Measurements from ENCODE around the gene EIF3I.

EIF3I gene

DNA sequence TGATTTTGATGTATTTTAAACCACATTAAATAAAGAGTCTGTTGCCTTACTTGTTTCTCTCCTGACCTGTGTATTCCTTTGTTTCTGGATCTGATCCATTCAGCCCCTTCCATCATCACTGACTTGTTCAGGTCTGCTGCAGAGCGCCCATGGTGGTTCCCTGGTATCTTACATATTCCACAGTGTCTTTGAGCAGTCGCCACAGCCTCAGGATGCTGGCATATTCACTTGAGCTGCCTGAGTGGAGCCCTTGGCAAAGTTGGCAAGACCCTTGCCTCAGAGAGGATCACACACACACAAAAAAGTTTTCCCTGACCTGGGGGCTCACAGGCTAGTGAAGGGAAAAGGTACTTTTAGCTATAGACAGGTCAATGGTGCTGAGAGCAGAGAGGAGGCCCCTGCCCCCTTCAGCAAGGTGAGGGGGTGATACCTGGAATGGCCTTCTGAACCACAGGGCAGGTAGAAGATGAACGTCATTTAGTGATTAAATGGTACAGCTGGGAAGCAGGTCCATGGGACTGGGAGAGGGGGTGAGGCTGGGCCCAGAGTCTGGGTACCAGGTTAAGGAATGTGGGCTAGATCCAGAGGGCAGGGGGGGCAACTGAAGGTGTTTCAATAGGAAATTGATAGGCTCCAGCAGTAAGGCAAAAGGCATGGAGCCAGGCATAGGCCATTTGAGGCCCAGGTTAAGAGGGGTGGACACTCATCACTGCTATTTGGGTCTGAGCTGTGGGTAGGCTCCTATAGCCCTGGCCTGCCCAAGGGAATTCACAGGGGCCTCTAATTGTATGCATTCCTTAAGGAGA is 23.8 kb upstream of the EIF3I start:
- no peak for DNase-seq (ENCODE audit: low spot score)

DNA sequence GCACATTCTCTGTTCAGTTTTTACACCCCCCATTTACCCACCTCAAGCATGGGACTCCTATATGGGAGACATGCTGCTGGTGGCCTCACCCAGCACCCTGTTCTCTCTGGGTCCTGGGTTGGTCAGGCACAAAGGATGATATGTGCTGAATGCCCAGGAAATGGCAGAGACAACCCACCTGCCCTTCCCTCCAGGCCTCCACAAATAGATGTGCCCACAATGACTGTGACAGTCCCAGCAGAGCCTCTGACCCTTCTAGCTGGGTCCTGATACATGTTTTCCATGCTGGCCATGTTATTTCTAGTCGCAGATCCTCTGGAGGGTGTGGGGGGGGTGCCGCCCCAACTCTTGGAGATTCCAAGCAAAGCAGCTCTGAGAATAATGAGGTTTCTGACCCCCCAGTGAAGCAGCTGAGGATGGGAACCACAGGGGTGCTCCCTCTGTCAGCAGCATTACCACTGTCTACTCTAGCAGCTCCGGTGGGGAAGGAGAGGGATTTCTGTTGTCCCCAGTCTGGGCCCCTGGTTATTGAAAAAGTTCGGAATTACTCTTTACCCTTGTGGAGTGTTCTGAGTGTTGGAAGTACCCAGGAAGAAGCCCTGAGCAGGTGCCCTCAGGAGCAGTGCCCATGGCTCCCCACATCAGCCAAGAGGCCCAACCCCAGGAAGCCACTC is 23.0 kb upstream of the EIF3I start:
- DNase-seq (ENCODE audit: low spot score), result no peak

DNA sequence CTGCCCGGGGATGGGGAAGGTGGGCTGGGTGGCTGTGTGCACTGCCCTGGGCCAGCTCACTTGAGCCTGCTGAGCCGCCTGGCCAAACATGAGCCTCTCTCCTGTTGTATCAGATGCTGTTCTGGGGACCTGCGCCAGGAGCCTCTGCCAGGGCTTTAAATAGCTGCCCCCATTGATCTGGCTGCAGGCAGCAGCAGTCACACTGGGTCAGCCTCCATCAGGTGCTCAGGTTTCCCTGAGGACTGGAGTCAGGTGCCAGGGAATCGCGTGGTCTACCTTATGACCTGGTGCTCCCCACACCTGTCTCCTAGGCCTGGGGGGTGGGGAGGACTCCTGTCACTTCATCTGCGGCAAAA is 22.5 kb upstream of the EIF3I start:
- no peak for DNase-seq (ENCODE audit: low spot score)

DNA sequence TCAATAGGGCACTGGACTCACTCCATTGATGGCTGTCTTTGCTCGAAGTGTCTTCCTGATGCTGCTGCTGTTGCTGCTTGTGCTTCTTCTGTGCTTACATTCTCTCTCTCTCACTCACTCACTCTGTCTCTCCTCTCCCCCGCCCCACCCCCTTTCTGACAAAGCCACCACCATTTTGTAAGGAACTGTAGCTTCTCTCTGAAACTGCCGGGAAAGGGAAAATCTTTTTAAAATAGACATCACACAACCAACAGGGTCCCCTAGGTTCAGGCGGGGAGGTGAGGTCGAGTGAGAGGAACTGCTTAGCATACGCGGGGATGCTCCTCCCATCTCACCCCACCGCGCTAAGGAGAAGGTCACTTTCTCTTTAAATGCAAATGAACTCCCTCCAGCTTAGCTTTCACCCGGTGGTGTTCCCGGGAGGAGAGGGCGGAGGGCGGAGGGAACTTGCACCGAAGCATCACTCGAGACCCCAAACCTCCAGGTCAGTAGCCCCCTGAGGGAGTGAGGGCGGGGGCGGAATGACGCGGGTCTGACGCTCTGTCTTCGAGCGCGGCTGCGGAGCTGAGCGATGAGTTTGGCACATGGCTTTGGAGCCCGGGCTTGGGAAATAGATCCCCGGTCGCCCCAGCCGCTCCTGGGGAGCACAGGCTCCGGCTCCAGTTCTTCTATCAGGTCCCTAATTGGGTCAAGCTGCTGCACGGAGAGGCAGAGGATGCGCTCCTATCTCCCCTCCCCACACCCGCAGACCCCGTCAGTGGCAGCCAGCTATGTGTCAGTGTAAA is 21.8 kb upstream of the EIF3I start, which contains the start of gene CCDC28B:
Gene CCDC28B, plus strand, starts transcription at position 370 of the 785 bp plus-strand sequence. CDS start 1,341 bp downstream, outside the sequence.
- peak; percentile 61 for DNase-seq (ENCODE audit: low spot score)

DNA sequence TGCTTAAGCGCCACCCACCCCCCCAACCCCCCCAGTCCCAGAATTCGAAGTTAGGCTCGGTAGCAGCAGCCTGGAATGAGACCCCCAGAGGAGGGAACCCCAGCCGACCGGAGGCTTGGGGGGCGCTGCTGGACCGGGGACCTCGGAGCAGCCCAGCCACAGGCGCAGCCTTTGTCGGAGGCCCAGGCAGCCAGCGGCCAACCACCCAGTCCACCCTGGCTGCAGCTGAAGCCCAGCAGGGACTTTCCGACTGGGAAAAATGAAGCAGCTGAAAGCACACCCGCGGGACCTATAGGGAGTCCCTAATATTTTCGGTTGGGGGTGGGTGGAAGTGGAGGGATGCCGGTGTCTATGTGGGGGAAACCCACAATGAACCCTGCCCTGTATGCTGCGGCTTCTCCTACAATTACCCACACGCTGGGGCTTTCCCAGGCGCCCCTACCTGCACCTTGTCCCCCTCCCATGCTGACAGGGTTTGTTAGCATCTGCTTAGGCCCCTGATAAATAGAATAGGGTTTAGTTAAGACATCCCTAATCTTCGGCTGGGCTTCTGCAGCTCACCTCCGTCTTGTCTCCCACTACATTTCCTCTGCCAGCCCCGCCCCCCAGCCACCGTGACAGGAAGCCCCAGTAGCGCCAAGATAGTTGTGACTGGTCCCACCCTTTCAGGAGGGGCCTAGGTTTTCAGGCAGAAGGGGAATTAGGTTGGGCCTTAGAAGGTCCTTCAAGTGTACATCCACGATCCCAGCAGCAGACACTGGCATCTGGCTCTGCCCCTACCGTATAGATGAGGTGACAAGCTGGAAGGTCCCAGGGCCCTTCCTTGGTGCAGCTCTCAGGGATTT is 21.0 kb upstream of the EIF3I start:
- no peak for DNase-seq (ENCODE audit: low spot score)

DNA sequence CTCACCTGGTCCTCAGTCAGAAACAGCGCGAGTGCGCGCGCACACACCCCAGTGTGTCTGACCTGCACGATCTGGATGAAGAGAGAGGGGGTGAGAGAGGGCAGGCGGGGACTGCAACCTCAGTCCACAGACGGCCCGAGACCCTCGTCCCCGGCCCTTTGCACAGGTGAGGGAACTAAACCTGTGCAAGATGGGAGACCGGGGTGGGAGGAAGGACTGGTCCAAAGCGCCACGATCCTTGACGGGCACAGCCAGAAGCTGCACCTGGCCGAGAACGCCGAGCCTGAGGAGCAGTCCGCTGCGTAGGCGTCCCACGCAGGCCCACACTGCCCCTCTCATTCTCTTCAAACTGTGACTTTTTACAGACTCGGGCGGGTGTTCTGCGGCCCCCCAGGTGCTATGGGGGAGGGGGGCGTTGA is 17.3 kb upstream of the EIF3I start:
- no peak for DNase-seq (ENCODE audit: low spot score)

DNA sequence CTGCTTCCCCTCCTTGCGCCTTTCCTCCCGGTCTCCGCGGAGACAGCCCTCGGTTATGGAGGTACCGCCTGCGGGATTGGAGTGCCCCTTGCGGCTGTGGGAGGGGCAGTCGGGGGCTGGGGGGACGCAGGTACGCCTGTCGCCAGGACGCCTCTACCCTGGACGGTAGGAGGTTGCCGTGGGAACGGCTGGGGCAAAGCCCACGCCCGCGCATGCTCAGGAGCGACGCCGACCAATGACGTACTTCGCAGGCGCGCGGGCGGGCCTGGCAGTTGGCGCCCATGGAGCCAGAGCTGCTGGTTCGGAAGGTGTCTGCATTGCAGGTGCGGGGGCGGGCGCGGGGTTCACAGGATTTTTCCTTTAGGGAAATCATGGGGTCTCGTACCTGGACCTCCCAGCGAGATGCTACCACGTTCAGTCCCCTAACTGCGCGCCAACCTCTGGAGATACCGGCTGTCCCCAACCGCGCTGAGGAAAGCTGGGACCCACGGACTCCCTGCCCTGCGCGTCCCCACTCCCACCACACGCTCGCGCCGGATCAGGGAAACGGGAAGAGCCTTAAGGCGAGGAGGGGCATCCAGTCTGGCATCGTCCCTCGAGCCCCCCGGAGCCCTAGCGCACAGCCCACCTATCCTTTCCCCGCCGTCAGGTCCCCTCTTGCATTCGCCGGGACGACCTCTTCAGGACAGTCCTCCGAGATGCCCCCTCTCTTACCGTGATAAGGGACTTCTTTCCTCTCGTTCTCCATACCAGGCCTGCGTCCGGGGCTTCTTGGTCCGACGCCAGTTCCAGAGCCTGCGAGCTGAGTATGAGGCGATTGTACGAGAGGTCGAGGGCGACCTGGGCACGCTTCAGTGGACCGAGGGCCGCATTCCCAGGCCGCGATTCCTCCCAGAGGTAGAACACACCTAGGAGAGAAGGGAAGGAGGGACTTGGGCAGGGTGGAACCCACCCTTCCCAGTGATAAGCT is 16.5 kb upstream of the EIF3I start, which contains the start of gene IQCC:
Gene IQCC, plus strand, starts transcription at position 271 of the 970 bp plus-strand sequence. Its CDS starts 11 bp downstream, at position 282.
- peak; percentile 88 for DNase-seq (ENCODE audit: low spot score)

DNA sequence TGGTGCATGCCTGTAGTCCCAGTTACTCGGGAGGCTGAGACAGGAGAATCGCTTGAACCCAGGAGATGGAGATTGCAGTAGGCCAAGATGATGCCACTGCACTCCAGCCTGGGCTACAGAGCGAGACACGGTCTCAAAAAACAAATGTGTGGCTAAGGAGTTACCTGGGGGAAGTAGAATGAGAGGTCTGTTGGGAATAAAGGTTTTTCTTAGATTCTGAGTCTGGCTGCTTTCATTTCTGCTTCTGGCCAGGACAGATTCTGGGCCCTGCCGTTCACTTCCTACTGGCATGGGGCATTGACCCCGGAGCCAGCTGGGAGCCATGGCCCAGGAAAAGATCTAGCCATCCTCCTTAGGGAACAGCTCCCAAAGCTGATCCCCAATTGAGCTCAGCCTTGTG is 13.7 kb upstream of the EIF3I start:
- DNase-seq (ENCODE audit: low spot score), result no peak

DNA sequence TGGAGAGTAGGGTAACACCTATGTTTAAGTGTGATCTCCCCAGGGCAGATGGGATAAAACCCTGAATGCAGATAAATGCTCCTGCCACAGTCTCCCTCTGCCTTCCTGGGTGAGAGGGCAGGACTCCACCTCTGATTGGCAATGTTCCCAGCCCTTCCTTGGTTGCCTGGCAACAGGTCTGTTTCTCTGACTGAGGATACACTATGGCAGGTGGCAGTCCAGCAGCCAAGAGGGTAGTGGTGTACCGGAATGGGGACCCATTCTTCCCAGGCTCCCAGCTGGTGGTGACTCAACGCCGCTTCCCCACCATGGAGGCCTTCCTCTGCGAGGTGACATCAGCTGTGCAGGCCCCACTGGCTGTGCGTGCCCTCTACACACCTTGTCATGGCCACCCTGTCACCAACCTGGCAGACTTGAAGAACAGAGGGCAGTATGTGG is 13.3 kb upstream of the EIF3I start, which contains the start of gene DCDC2B:
Gene DCDC2B, plus strand, starts transcription at position 199 of the 438 bp plus-strand sequence. Its CDS starts 5 bp downstream, at position 204.
- DNase-seq (ENCODE audit: low spot score), result peak; percentile 68

DNA sequence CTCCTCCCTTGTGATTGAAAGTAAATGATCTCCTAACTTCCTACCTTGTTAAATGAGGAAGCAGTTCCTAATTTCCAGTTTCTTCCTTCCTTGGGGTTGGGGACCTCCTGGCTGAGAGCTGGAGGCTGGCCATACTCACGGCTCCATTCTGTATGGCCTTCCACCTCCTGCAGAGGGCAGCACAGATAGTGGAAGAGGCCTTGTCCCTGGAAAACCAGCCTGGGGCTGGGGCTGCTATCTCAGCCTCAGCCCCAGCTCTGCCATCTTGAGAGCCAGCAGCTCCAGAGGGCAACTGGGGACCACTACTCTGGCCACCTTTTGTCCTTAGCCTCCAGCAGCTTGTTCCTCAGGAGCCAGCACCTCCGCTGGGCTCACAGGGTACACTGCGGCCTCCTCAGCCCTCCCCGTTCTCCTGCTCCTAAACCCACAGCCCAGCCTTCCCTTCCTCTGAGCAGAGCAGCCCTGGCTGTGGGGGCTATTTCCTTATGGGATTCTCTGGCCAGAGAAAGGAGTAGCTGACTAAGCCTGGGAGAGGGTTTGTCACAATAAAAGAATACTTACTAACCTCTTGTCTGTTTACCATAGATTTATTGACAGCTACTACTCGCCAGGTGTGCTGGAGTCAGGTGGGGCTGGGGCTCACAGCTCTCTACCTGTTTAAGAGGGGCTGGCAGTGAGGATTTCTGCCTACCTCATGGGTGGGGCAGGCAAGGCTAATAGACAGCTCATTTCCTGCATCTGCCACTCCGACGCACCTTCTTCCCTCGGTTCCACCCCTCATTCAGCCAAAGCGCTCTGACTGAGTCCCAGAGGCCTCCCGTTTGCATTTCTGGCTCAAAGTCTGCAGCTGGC is 6.4 kb upstream of the EIF3I start:
- DNase-seq (ENCODE audit: low spot score), result peak; percentile 39

DNA sequence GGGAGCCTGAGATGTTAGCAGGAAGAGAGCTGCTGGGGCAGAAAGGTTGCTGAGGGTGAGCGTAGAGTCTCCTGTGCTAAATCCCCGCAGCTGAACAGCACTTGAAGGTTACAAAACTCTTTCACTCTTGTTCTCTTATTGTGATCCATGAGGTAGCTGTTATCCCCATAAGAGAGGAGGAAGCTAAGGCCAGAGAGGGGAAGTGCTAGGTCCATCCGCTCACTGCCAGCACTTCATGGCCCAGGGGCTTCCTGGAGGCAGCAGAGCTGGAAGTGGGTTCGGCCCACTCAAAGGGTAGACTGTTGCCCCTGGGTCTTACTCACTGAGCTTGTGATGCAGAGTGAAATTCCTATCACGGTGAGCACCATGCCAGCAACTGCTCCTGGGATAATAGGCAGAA is 5.6 kb upstream of the EIF3I start:
- no peak for DNase-seq (ENCODE audit: low spot score)

DNA sequence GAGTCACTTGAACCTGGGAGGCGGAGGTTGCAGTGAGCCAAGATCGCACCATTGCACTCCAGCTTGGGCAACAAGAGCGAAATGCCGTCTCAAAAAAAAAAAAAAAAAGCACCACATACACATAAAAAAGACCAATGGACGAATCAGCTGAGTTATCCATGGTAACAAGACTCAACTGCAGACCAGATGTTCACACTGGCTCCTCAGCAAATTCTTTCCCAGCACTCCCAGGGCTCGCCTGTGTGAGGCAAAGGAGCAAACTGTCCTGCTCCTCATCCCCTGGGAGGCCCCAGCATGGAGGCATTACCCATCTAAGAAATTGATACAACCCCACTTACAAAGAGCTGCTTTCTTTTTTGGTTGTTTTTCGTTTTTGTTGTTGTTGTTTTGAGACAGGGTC is 3.2 kb upstream of the EIF3I start:
- DNase-seq (ENCODE audit: low spot score), result no peak

DNA sequence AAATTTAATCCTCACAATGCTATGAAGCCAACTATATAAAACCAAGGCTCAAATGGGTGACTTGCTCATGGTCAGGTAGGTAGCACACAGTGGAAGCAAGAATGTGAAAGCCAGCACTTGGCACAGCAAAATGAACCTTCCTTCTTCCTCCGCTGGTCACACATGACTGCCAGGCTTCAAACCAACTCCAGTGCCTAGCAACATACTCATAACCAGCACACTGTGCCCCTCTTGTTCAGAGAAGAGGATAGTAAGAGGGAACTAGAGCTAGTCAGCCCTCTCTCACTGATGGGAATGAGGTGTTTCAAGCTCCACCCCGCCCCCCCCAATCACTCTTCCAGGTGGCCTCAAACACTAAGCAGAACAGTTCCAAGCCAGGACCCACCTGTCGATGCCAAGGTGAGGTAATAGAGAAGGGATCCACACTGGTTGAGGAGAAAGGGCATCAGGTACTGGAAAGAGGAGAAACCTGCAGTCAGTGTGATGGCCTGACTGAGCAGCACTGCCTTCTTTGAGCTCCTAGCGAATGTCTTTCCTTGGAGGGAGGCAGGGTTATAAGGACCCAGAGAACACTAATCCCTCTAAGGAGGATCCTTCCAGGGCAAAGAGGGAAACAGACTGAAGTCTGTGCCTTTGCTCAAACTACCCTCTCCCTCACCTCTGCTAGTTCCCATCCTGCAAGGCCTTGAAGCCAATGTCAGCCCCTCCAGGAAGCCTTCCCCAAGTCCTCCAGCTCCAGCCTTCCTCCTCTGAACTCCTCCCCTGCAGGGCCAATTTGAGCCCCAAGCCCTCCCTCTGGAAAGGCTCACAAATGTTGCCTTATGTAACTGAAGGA is 1.2 kb upstream of the EIF3I start:
- DNase-seq (ENCODE audit: low spot score), result no peak

DNA sequence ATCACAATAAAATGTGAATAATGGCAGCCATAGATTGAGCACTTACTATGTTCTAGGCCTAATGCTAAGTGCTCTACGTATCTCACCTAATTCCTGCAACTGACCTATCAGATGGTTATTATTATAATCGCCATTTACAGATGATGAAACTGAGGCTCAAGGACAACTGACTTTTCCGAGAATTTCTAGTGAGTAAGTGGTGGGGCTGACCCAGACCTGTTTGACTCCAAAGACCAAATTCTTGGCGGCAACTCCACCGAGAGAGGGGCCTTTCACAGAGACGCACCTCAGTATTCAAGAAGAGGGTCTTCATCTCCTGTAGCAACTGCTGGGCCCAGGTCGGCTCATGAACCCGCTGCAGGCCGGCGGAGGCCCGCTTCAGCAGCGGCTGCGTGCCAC is 627 bp upstream of the EIF3I start:
- DNase-seq (ENCODE audit: low spot score), result no peak

DNA sequence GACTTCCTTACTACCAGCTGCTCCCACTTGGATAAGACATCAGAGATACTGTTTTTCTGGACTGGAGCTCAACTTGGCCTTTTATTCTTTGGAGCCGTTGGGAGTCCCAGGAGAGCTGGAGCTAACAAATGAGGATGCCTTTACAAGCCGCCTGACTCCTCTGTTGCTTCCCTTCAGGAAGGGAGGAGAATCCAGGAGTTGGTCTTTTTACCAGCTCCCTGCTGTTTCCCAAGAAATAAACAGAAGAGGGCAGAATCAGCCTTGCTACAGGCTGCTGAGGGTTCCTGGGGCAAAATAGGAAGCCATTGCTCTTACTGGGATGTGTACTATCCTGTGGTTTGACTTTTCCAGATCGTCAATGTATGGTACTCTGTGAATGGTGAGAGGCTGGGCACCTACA is 1.5 kb downstream of the EIF3I start:
- no peak for DNase-seq (ENCODE audit: low spot score)

DNA sequence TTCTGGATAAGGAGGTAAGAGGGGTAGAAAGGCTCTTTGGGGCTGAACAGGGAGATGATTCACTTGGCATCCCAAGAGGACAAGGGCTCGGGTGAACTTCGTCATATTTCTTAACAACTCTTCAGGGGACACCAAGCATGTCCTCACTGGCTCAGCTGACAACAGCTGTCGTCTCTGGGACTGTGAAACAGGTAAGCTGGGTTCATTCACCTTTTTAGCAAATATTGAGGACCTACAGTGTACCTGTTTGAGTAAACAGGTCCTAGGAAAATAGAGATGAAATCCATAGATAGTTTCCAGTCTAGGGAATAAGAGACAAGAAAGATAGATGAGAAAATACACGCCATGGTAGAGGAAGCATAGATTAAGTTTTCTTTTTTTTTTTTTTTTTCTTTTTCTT is 2.1 kb downstream of the EIF3I start:
- DNase-seq (ENCODE audit: low spot score), result no peak

DNA sequence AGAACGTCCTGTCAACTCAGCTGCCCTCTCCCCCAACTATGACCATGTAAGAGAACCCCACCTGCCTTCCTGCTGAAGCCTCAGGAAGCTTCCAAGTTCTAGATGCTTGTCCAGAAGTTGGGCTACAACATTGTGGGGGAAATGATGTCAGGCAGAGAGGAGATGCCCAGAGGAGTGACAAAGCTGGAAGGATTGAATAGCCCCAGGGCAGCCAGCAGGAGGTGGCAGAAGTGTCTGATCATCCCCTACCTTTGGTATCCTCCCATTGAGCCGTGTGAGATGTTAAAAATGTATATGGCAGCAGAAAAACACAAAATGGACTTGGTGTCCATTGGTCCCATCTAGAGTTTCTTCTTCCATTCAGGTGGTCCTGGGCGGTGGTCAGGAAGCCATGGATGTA is 6.6 kb downstream of the EIF3I start:
- DNase-seq (ENCODE audit: low spot score), result no peak

DNA sequence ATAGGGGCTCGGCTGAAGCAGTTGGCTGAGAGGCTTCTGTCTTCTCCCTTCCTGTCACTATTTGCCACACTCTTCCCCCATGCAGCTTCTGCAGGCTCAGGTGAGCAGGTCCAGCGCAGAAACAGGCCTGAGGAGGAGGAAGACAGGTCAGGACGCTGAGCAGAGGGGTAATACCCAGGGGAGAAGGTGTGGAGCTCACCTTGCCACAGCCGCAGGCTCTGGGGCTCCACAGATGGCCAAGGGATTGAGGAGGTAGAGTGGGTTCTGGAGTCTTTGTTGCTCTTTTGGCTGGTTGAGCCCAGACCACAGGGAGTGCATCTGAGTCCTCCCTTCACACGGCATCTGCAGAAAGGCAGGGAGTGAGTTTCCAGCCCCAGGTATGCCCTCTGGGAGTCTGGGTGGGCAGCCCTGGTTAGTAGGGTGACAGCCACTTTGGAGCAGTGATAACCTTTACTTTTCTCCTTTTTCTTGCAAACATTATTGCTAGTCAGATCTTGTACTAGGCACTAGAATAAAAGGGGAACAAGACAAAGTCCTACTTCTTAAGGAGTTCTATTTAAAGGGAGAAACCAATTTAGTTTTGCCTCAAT is 9.7 kb downstream of the EIF3I start:
- DNase-seq (ENCODE audit: low spot score), result no peak
